Natural killer cell (primary cell): Measurements from ENCODE around the gene OR2T1. TPM values are rescaled to one million over a fixed set of nuclear protein-coding genes. Genes with fewer than 3 reads are reported as not detected.
"Not testable (repeated sequence)": the region's sequence is repeated elsewhere in the genome, so short reads cannot be mapped to it uniquely, and the experiment has no call there.

Source experiments
- ATAC-seq, 3 donors: fragments of 150-1000 bp in 2 of 3; fragments of 200-7000 bp in 1 of 3; cut with Tn5 transposase; 1 replicate in 1 of 3; 2 replicates in 2 of 3; pipeline ENCODE4 v1.10.0; 2021; ENCODE audit warnings: mild to moderate bottlenecking in 2 of 3, moderate library complexity in 2 of 3
- DNase-seq, 2 donors: peaks; one replicate each; pipeline versions ENCODE4 v3.0.0 to v3.0.0-alpha.2; 2013 to 2021; ENCODE audit warnings: mixed read lengths in 1 of 2
- H3K27ac ChIP-seq: one replicate; pipeline ENCODE4 v1.5.1; 2013; ENCODE audit warnings: mild to moderate bottlenecking, low read length
- H3K27me3 ChIP-seq: one replicate; pipeline ENCODE4 v1.6.1; 2013; ENCODE audit warnings: low read length; ENCODE audit not compliant: control insufficient read depth, insufficient read depth
- H3K36me3 ChIP-seq: one replicate; pipeline ENCODE4 v1.6.1; 2013; ENCODE audit warnings: low read length; ENCODE audit not compliant: control insufficient read depth, insufficient read depth
- H3K4me1 ChIP-seq: one replicate; pipeline ENCODE4 v1.6.1; 2013; ENCODE audit warnings: low read length; ENCODE audit not compliant: control insufficient read depth, insufficient read depth
- H3K4me3 ChIP-seq: one replicate; pipeline ENCODE4 v1.5.1; 2013; ENCODE audit warnings: low read length
- H3K9me3 ChIP-seq: one replicate; pipeline ENCODE4 v1.6.1; 2013; ENCODE audit warnings: low read length; ENCODE audit not compliant: control insufficient read depth, insufficient read depth
- H3K27ac Mint-ChIP-seq, 2 donors: one replicate each; pipeline ENCODE4 v1.8.0; 2022; ENCODE audit warnings: mild to moderate bottlenecking in 2 of 2, mixed read lengths in 2 of 2, moderate library complexity in 1 of 2
- H3K27me3 Mint-ChIP-seq, 2 donors: one replicate each; pipeline ENCODE4 v1.8.0; 2022; ENCODE audit warnings: low read depth in 2 of 2, mixed read lengths in 2 of 2
- H3K36me3 Mint-ChIP-seq: one replicate; pipeline ENCODE4 v1.8.0; 2022; ENCODE audit warnings: mixed read lengths
- H3K4me1 Mint-ChIP-seq, 2 donors: one replicate each; pipeline ENCODE4 v1.8.0; 2022; ENCODE audit warnings: mixed read lengths in 2 of 2
- H3K4me3 Mint-ChIP-seq: one replicate; pipeline ENCODE4 v1.8.0; 2022; ENCODE audit warnings: mild to moderate bottlenecking, moderate library complexity, mixed read lengths
- H3K9me3 Mint-ChIP-seq, 2 donors: one replicate each; pipeline ENCODE4 v1.8.0; 2022; ENCODE audit warnings: mixed read lengths in 2 of 2
- WGBS: methylation state at CpG from one replicate; pipeline ENCODE4 v1.1.7; 2013; ENCODE audit warnings: missing lambda C conversion rate; ENCODE audit not compliant: insufficient coverage; 5-methylcytosine and 5-hydroxymethylcytosine counted together
- intact Hi-C: fragments of 100-400 bp; cut with micrococcal nuclease; formaldehyde crosslinking; loops from one replicate; pipeline ENCODE4 v1.14.2; 2022
- total RNA-seq, 4 donors: library from RNA; stranded (reverse); fragments of 120-200 nt in 1 of 4; gene quantifications; one replicate each; pipeline versions ENCODE4 v1.2.3 to v1.2.4, GENCODE V29; 2013 to 2022
- TF ChIP-seq, protein P1 (sequence below): fragments of 200-600 bp; IDR thresholded peaks from one replicate; pipeline ENCODE4 v1.8.0; 2022; ENCODE audit warnings: antibody characterized with exemption

OR2T1 gene
- total RNA-seq, 3 donors from 2014 or later (not counting 1 experiment from before 2014, with no cell fraction given) = not detected

DNA sequence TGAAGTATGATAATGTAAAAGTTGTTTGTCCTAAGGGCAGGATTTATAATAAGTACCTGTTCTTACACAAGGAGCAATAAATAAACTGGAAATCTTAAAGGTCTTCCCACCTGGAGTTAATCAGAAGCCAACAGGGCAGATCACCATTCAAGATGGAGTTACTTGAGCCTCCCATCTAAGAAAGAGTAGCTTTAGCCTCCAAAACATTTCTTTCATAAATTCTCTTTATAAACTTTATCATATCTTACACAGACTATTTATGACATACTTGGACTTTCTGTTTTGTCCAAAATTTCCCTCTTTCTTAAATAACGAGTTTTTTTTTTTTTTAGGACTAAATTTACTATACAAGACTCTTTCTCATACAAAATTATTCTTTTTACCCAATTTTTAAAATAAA, 18.5 kb downstream of the OR2T1 start:
- no peak overlapping the region for H3K4me3 ChIP-seq
- TF ChIP-seq, protein P1, sequence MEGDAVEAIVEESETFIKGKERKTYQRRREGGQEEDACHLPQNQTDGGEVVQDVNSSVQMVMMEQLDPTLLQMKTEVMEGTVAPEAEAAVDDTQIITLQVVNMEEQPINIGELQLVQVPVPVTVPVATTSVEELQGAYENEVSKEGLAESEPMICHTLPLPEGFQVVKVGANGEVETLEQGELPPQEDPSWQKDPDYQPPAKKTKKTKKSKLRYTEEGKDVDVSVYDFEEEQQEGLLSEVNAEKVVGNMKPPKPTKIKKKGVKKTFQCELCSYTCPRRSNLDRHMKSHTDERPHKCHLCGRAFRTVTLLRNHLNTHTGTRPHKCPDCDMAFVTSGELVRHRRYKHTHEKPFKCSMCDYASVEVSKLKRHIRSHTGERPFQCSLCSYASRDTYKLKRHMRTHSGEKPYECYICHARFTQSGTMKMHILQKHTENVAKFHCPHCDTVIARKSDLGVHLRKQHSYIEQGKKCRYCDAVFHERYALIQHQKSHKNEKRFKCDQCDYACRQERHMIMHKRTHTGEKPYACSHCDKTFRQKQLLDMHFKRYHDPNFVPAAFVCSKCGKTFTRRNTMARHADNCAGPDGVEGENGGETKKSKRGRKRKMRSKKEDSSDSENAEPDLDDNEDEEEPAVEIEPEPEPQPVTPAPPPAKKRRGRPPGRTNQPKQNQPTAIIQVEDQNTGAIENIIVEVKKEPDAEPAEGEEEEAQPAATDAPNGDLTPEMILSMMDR = no peak
- Mint-ChIP-seq H3K4me3 (no peak overlapping the region), H3K4me1 (no peaks in the 10 kb centered on the region), H3K36me3 (no peaks in the 10 kb centered on the region), H3K27me3 (no peaks in the 10 kb centered on the region), H3K9me3 (peaks cover 2 to 3% of the 10 kb centered on the region in 2 donors), H3K27ac (no peak overlapping the region)
- H3K4me1 ChIP-seq = no peaks in the 10 kb centered on the region
- H3K9me3 ChIP-seq = no peaks in the 10 kb centered on the region
- no peak for ATAC-seq
- WGBS = no CpG with 5 or more reads among the region's 1 CpG
- H3K36me3 ChIP-seq = no peaks in the 10 kb centered on the region
- DNase-seq = no peak
- H3K27ac ChIP-seq = no peak overlapping the region
- intact Hi-C loops = no loop called here
- H3K27me3 ChIP-seq = no peaks in the 10 kb centered on the region

DNA sequence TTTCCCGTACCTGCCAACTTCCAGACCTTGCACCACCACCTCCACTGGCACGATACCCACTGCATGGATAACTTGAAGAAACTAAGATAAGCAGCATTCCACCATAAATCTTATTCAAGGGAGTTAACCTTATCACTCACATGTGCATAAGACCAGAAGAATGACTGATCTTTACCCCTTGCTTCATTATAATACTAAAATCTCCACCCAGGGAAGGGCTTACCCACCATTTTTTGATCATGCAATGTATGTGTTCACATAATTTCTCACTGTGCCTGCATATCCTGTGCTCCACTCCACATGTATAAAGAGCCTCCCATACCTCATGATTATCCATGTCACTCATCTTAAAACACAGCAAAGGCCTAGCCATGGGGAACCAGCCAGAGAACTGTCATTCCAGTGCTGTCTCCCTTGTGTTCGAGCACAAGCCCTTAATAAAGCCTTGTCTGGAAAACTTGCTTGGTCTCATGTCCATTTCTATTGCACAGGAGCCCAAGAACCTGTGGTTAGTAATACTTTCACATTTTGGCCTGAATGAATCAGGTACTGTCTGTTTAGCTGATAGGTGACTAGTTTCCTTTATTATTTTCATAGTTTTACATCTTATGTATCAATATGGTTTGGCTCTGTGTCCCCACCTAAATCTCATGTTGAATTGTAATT, 24.8 kb downstream of the OR2T1 start:
- WGBS = 78% methylated on average over 3 of the region's 3 CpGs
- H3K4me3 Mint-ChIP-seq, intact Hi-C loops: not testable (repeated sequence)

GRCh38 chr1:248428192-248428533, 25.3 kb downstream of the OR2T1 start:
- WGBS = 20% methylated on average over 1 of the region's 3 CpGs
- H3K4me3 Mint-ChIP-seq, H3K9me3 ChIP-seq, H3K27ac ChIP-seq, intact Hi-C loops, H3K9me3 Mint-ChIP-seq, H3K4me1 ChIP-seq, H3K36me3 ChIP-seq, H3K4me3 ChIP-seq, ATAC-seq, H3K36me3 Mint-ChIP-seq, DNase-seq, H3K4me1 Mint-ChIP-seq, H3K27me3 Mint-ChIP-seq, H3K27ac Mint-ChIP-seq, H3K27me3 ChIP-seq: not testable (repeated sequence)

More for the DNA sequence above, 24.8 kb downstream of the OR2T1 start:
- not testable (repeated sequence) for H3K27me3 Mint-ChIP-seq, H3K27ac Mint-ChIP-seq, H3K36me3 ChIP-seq, H3K4me1 Mint-ChIP-seq, H3K4me1 ChIP-seq, H3K27me3 ChIP-seq, H3K9me3 Mint-ChIP-seq, H3K9me3 ChIP-seq, H3K27ac ChIP-seq, ATAC-seq, H3K4me3 ChIP-seq, DNase-seq, H3K36me3 Mint-ChIP-seq

DNA sequence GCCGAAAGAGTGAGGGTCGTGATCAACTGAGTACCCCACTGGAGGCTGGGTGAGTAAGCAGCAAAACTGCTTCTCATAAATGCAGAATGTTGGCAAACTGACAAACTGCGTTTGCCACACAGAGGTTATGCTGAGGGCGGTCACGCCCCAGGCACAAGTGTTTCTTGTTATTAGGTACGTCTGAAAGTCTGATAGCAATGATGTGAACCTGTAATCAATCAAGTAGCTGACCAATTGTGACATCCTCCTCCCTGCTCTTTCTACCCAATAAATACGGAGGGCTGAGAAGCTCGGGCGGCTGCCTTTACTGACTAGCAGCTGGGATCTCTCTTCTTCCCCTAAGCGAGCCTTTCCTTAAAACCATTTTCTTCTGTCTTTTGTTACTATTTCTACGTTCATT, 28.8 kb downstream of the OR2T1 start:
- H3K9me3 ChIP-seq, intact Hi-C loops, H3K27me3 ChIP-seq, H3K36me3 ChIP-seq, H3K27ac ChIP-seq, H3K4me1 Mint-ChIP-seq, ATAC-seq, H3K4me3 ChIP-seq, H3K9me3 Mint-ChIP-seq, H3K27ac Mint-ChIP-seq, H3K36me3 Mint-ChIP-seq, H3K4me3 Mint-ChIP-seq, DNase-seq, H3K4me1 ChIP-seq, H3K27me3 Mint-ChIP-seq: not testable (repeated sequence)
- 95% methylated on average over 5 of the region's 11 CpGs for WGBS

- 80% methylated on average over 3 of the region's 4 CpGs for WGBS
- H3K36me3 Mint-ChIP-seq, ATAC-seq, H3K9me3 ChIP-seq, DNase-seq, H3K27ac Mint-ChIP-seq, intact Hi-C loops, H3K27me3 Mint-ChIP-seq, H3K4me3 ChIP-seq, H3K27ac ChIP-seq, H3K27me3 ChIP-seq, H3K9me3 Mint-ChIP-seq, H3K4me1 ChIP-seq, H3K4me1 Mint-ChIP-seq, H3K4me3 Mint-ChIP-seq, H3K36me3 ChIP-seq: not testable (repeated sequence)
Measured at GRCh38 chr1:248432201-248432600, 29.4 kb downstream of the OR2T1 start.

- ATAC-seq, H3K4me1 ChIP-seq, H3K36me3 Mint-ChIP-seq, intact Hi-C loops, H3K27me3 ChIP-seq, H3K9me3 Mint-ChIP-seq, H3K4me3 ChIP-seq, H3K4me3 Mint-ChIP-seq, H3K36me3 ChIP-seq, H3K9me3 ChIP-seq, H3K27ac ChIP-seq, DNase-seq, H3K4me1 Mint-ChIP-seq, H3K27ac Mint-ChIP-seq, H3K27me3 Mint-ChIP-seq: not testable (repeated sequence)
- 92% methylated on average over 27 of the region's 38 CpGs for WGBS
Measured at GRCh38 chr1:248433811-248434415, 31.1 kb downstream of the OR2T1 start.

DNA sequence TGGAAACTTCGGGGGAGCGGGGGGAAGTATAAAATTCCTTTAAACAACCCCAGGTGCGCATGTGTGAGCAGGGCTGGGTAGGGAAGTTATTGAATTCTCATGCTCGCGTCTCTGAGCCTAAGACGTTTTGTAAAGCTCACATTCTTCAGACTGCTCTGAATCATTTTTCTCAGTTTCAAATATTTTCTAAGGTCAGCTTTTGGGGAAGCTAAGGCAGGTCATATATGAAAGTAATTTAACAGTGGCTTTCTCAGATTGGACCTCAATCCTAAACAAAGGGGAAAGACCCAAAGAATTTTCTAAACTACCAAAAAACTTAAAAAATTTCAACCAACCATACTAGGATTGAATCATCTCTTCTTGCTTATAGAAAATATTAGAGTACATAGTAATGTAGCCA, 32.1 kb downstream of the OR2T1 start:
- H3K27ac Mint-ChIP-seq, H3K27me3 Mint-ChIP-seq, H3K27ac ChIP-seq, DNase-seq, H3K9me3 Mint-ChIP-seq, H3K36me3 Mint-ChIP-seq, H3K4me1 Mint-ChIP-seq, H3K36me3 ChIP-seq, H3K9me3 ChIP-seq, H3K4me1 ChIP-seq, ATAC-seq, intact Hi-C loops, H3K4me3 ChIP-seq, H3K4me3 Mint-ChIP-seq, H3K27me3 ChIP-seq: not testable (repeated sequence)
- no CpG with 5 or more reads among the region's 6 CpGs for WGBS
